Gastrocnemius medialis (tissue), 4 donors: ENCODE measurements around the gene HES4.

ENCODE experiments used
- CTCF ChIP-seq, 5 experiments: fragments of 450-650 bp in 3 of 5; fragments of 200-600 bp in 2 of 5; sonication (generic) in 2 of 5; IDR thresholded peaks in 4 of 5; conservative IDR thresholded peaks in 1 of 5; 1 replicate in 4 of 5; 2 replicates in 1 of 5; pipeline ENCODE4 v1.5.1; 2016 to 2019; ENCODE audit warnings: antibody characterized with exemption in 5 of 5, mild to moderate bottlenecking in 3 of 5, moderate library complexity in 3 of 5
- POLR2A ChIP-seq, 2 donors: fragments of 450-650 bp; IDR thresholded peaks; one replicate each; pipeline ENCODE4 v1.6.1; 2017; ENCODE audit warnings: antibody characterized with exemption in 2 of 2, mild to moderate bottlenecking in 2 of 2, moderate library complexity in 2 of 2

GRCh38 chr1:1001057-1001783 is 1.3 kb upstream of the HES4 start:
- TF ChIP-seq CTCF (IDR thresholded peaks at IDR 0.05 in 4 of 5, conservative IDR thresholded peaks at IDR 0.05 in 1 of 5), result no peak
- no peak for TF ChIP-seq POLR2A (IDR thresholded peaks at IDR 0.05)
